ENCODE results near the gene DCP1A.
"Not testable (repeated sequence)": the region's sequence is repeated elsewhere in the genome, so short reads cannot be mapped to it uniquely, and the experiment has no call there.

Gene DCP1A

GRCh38 chr3:53327986-53328385 lies 19.4 kb downstream of the DCP1A start:
- not testable (repeated sequence) for DNase-seq

- no peak for DNase-seq
Observed at GRCh38 chr3:53324105-53324504, 23.2 kb downstream of the DCP1A start.

GRCh38 chr3:53320697-53321096 lies 26.6 kb downstream of the DCP1A start:
- peak; percentile 43 to 47 for DNase-seq

- no peak for DNase-seq
Observed at GRCh38 chr3:53318522-53318921, 28.8 kb downstream of the DCP1A start.

GRCh38 chr3:53312832-53313231 lies 34.5 kb downstream of the DCP1A start:
- no peak for DNase-seq

- no peak for DNase-seq
Observed at GRCh38 chr3:53311882-53312281, 35.5 kb downstream of the DCP1A start.

GRCh38 chr3:53303957-53304356 lies 43.4 kb downstream of the DCP1A start:
- DNase-seq, result no peak

- DNase-seq, result no peak
Observed at GRCh38 chr3:53303549-53303948, 43.8 kb downstream of the DCP1A start.

- DNase-seq, result no peak
Observed at GRCh38 chr3:53300826-53301225, 46.5 kb downstream of the DCP1A start.

- DNase-seq, result peak; percentile 7 to 54
Observed at GRCh38 chr3:53299611-53300023, 47.7 kb downstream of the DCP1A start.

- DNase-seq, result no peak
Observed at GRCh38 chr3:53295410-53295809, 51.9 kb downstream of the DCP1A start.

- peak in 1 of 2 experiments; percentile 7 for DNase-seq
Observed at GRCh38 chr3:53293867-53294266, 53.5 kb downstream of the DCP1A start.

- no peak for DNase-seq
Observed at GRCh38 chr3:53288214-53288613, 59.1 kb downstream of the DCP1A start.

- DNase-seq, result no peak
Observed at GRCh38 chr3:53287131-53287629, 60.2 kb downstream of the DCP1A start.

- DNase-seq, result no peak
Observed at GRCh38 chr3:53286727-53287126, 60.6 kb downstream of the DCP1A start.

GRCh38 chr3:53282581-53282980 lies 64.8 kb downstream of the DCP1A start:
- DNase-seq, result no peak

- DNase-seq, result no peak
Observed at GRCh38 chr3:53278667-53279066, 68.7 kb downstream of the DCP1A start.

GRCh38 chr3:53274938-53275605 lies 72.3 kb downstream of the DCP1A start:
- DNase-seq, result no peak

GRCh38 chr3:53273146-53273670 lies 74.1 kb downstream of the DCP1A start:
- DNase-seq, result no peak

GRCh38 chr3:53269888-53270880 lies 77.2 kb downstream of the DCP1A start:
- peak; percentile 29 to 80 for DNase-seq

GRCh38 chr3:53269193-53269592 lies 78.2 kb downstream of the DCP1A start:
- DNase-seq, result not testable (repeated sequence)

GRCh38 chr3:53267766-53268165 lies 79.6 kb downstream of the DCP1A start:
- DNase-seq, result no peak

GRCh38 chr3:53264718-53265117 lies 82.6 kb downstream of the DCP1A start:
- no peak for DNase-seq

- no peak for DNase-seq
Observed at GRCh38 chr3:53263907-53264306, 83.4 kb downstream of the DCP1A start.

Measured in NCI-H526 (cell line).